ENCODE results near the gene ITGB4. TPM values are rescaled to one million over a fixed set of nuclear protein-coding genes. Genes with fewer than 3 reads are reported as not detected.

Gene ITGB4
- total and polyA plus RNA-seq, 2 experiments from 2014 or later, result 0.09 to 0.40 TPM

- no peak overlapping the region for H3K4me3 ChIP-seq
Observed at GRCh38 chr17:75739174-75739573, 17.9 kb downstream of the ITGB4 start.

DNA sequence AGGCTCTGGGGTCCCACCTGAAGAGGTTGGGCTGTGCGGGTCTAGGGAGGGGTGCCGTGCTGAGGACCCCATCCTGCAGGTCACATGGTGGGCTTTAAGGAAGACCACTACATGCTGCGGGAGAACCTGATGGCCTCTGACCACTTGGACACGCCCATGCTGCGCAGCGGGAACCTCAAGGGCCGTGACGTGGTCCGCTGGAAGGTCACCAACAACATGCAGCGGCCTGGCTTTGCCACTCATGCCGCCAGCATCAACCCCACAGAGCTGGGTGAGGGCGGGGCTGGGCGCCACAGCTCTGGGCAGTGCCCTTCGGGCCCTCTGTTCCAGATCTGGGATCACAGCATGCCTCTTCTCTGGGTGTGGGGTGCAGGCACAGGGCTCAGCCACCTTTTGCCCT is 18.5 kb downstream of the ITGB4 start:
- no peak overlapping the region for H3K27ac ChIP-seq
- no peak overlapping the region for H3K4me3 ChIP-seq
- no peaks in the 10 kb centered on the region for H3K9me3 ChIP-seq (ENCODE audit: low read depth)
- TF ChIP-seq, protein P1, sequence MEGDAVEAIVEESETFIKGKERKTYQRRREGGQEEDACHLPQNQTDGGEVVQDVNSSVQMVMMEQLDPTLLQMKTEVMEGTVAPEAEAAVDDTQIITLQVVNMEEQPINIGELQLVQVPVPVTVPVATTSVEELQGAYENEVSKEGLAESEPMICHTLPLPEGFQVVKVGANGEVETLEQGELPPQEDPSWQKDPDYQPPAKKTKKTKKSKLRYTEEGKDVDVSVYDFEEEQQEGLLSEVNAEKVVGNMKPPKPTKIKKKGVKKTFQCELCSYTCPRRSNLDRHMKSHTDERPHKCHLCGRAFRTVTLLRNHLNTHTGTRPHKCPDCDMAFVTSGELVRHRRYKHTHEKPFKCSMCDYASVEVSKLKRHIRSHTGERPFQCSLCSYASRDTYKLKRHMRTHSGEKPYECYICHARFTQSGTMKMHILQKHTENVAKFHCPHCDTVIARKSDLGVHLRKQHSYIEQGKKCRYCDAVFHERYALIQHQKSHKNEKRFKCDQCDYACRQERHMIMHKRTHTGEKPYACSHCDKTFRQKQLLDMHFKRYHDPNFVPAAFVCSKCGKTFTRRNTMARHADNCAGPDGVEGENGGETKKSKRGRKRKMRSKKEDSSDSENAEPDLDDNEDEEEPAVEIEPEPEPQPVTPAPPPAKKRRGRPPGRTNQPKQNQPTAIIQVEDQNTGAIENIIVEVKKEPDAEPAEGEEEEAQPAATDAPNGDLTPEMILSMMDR (IDR thresholded peaks at IDR 0.05; ENCODE audit: low read depth, low read length), result no peak
- H3K27me3 ChIP-seq, result no peaks in the 10 kb centered on the region
- DNase-seq (ENCODE audit: low read depth in 1 of 2, low spot score in 1 of 2), result no peak
- H3K4me1 ChIP-seq (ENCODE audit: low read depth), result no peaks in the 10 kb centered on the region
- H3K36me3 ChIP-seq, result no peaks in the 10 kb centered on the region

More at GRCh38 chr17:75739174-75739573, 17.9 kb downstream of the ITGB4 start:
- Histone ChIP-seq H3K9me3 (ENCODE audit: low read depth) (no peaks in the 10 kb centered on the region), H3K4me1 (ENCODE audit: low read depth) (no peaks in the 10 kb centered on the region), H3K36me3 (no peaks in the 10 kb centered on the region), H3K27ac (no peak overlapping the region), H3K27me3 (no peaks in the 10 kb centered on the region)
- no peak for DNase-seq (ENCODE audit: low read depth in 1 of 2, low spot score in 1 of 2)
- TF ChIP-seq, protein P1 (IDR thresholded peaks at IDR 0.05; ENCODE audit: low read depth, low read length), result no peak

DNA sequence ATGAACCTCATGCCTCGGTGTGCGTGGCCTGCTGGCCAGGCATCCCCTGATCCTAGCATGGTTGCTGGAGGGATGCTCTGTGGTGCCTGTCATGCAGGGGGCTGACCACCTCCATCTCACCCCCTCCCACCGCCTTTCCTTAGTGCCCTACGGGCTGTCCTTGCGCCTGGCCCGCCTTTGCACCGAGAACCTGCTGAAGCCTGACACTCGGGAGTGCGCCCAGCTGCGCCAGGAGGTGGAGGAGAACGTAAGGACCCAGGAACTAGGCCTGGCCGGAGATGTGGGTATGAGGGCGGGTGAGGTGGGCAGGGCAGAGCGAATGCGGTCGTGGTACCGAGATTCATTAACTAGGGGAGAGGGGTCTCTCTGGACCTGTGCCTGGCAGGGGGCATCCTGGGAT is 19.0 kb downstream of the ITGB4 start:
- TF ChIP-seq, protein P1 (IDR thresholded peaks at IDR 0.05; ENCODE audit: low read depth, low read length), result no peak

GRCh38 chr17:75740631-75741077 is 19.4 kb downstream of the ITGB4 start:
- Histone ChIP-seq H3K27me3 (no peaks in the 10 kb centered on the region), H3K9me3 (ENCODE audit: low read depth) (no peaks in the 10 kb centered on the region), H3K36me3 (no peaks in the 10 kb centered on the region), H3K4me3 (no peak overlapping the region), H3K27ac (no peak overlapping the region), H3K4me1 (ENCODE audit: low read depth) (no peaks in the 10 kb centered on the region)
- DNase-seq (ENCODE audit: low read depth in 1 of 2, low spot score in 1 of 2), result no peak
- TF ChIP-seq, protein P1 (IDR thresholded peaks at IDR 0.05; ENCODE audit: low read depth, low read length), result no peak

More for the DNA sequence above, 19.0 kb downstream of the ITGB4 start:
- H3K27me3 ChIP-seq, result no peaks in the 10 kb centered on the region
- no peaks in the 10 kb centered on the region for H3K9me3 ChIP-seq (ENCODE audit: low read depth)
- DNase-seq (ENCODE audit: low read depth in 1 of 2, low spot score in 1 of 2), result no peak
- H3K27ac ChIP-seq, result no peak overlapping the region
- H3K4me3 ChIP-seq, result no peak overlapping the region
- H3K4me1 ChIP-seq (ENCODE audit: low read depth), result no peaks in the 10 kb centered on the region
- H3K36me3 ChIP-seq, result no peaks in the 10 kb centered on the region

- Histone ChIP-seq H3K27ac (no peak overlapping the region), H3K36me3 (no peaks in the 10 kb centered on the region), H3K27me3 (no peaks in the 10 kb centered on the region), H3K4me3 (no peak overlapping the region), H3K4me1 (ENCODE audit: low read depth) (no peaks in the 10 kb centered on the region), H3K9me3 (ENCODE audit: low read depth) (no peaks in the 10 kb centered on the region)
- DNase-seq (ENCODE audit: low read depth in 1 of 2, low spot score in 1 of 2), result no peak
- TF ChIP-seq, protein P1 (IDR thresholded peaks at IDR 0.05; ENCODE audit: low read depth, low read length), result no peak
Observed at GRCh38 chr17:75742337-75742736, 21.1 kb downstream of the ITGB4 start.
